Hematopoietic multipotent progenitor cell (in vitro differentiated cells): ENCODE data around the gene LMF1. TPM values are rescaled to one million over a fixed set of nuclear protein-coding genes. Genes with fewer than 3 reads are reported as not detected.

Source experiments
- DNase-seq, 3 donors: peaks; one replicate each; pipeline ENCODE4 v3.0.0-alpha.2; 2011 to 2015; ENCODE audit warnings: low read depth in 2 of 3, low spot score in 2 of 3
- total RNA-seq: library from RNA; depleted of rRNA; stranded (reverse); fragments of >200 nt; gene quantifications from one replicate; pipeline ENCODE4 v1.2.3, GENCODE V29; 2012

LMF1 gene
- total RNA-seq, 1 donor, result 45.2 TPM

DNA sequence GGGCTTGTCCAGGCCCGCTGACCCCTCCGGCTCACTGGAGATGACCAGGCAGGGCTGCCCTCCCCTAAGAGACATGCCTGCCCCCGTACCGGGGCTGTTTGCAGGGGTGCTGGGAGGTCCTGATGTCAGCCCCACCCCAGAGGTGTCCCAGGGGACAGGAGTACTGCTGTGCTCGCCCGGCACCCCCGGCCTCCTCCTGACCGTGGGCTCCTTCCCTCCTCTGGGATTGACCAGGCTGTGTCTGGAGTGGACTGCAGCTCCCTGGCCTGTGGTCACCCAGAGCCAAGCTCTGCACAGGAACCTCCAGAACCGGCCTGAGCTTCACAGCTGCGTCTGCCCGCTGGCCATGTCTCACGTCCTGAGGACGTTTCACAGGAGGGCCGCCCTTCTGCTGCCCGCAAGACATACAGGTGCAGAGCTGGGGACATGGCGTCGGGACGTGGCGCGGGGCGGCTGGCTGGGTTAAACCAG lies 53.2 kb downstream of the LMF1 start:
- DNase-seq, result no peak

DNA sequence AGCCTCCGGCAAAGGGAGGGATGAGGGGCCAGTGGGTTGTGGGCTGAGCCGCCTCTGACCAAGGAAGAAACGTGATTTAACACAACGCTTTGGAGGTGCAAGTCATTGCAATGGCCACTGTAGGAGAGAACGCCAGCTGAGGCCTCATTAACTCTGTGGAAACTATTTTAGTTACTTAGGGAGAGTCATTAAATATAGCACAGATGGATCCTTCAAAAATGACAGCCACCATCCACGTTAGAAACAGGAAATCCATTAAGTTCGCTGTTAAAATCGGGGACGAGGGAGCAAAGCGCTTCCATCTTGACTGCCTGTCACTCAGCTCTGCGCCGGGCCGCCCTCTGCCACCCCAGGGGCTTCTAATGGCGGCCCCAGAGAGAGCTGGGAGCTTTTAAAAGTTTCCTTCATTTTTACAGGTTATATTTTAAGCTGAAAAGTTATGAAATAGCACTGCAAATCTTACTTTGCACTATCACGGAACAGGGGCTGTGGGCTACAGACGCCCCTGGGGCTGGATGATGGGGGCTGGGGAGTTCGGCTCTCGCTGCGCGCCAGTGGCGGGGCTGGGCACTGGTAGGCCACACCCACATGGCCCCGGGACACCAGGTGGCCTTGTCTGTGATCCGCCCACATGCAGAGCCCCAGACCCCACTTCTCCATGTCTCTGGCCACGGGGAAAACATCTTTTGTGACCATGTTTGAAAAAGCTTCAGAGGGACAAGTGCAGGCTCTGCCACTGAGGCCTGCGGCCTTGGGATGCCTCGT lies 54.6 kb downstream of the LMF1 start:
- DNase-seq, result no peak

DNA sequence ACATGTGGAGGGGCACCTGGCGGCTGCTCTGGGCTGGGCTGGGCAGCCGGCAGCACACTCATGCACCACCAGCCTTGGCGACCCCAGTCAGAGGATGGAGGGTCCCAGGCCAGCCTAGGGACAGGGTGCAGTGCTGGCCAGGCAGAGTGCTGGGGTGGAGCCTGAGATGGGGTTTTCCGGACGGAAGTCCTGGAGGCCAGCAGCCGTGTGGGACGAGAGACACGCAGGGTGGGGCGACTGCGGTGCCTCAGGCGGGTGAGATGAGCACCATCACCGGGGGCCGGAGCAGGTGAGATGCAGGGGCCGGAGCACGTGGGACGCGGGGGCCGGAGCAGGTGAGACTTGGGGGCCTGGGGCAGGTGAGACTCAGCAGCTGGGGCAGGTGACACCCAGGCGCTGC lies 55.2 kb downstream of the LMF1 start:
- no peak for DNase-seq

DNA sequence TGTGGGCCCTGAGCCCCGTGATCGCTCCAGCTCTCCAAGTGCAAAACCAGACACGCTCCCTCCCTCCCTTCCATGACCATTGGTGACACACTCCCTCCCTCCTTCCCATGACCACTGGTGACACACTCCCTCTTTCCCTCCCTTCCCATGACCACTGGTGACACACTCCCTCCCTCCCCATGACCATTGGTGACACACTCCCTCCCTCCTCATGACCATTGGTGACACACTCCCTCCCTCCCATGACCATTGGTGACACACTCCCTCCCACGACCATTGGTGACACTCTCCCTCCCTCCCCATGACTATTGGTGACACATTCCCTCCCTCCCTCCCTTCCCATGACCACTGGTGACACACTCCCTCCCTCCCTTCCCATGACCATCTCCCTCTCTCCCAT lies 56.3 kb downstream of the LMF1 start:
- DNase-seq, result peak in 1 of 3 donors; percentile 11

DNA sequence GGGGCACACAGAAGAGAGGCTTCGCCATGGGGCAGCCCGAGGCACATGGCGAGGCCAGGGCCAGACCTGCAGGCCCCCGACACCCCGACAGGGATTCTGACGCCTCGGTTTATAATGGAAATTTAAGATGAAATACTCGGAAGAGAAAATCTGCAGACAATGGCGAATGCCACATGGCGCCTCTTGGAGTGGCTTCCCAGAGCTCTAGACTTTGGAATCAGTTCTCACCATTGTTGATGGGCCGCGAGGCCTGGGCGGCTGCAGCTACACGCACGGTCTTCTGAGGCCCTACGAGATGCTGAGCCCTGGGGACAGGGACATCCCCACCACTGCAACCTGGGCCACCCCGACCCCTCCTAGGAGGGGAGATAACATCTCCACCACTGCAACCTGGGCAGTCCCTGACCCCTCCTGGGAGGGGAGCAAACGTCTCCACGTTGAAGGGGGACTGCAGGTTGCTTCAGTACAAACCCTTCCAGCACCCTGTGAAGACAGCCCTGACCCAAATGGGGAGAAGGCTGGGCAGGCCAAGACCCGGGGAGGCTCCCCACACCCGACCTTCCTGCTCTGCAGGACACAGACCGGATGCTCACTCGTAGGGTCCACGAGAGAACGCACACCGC lies 56.9 kb downstream of the LMF1 start:
- DNase-seq, result no peak

DNA sequence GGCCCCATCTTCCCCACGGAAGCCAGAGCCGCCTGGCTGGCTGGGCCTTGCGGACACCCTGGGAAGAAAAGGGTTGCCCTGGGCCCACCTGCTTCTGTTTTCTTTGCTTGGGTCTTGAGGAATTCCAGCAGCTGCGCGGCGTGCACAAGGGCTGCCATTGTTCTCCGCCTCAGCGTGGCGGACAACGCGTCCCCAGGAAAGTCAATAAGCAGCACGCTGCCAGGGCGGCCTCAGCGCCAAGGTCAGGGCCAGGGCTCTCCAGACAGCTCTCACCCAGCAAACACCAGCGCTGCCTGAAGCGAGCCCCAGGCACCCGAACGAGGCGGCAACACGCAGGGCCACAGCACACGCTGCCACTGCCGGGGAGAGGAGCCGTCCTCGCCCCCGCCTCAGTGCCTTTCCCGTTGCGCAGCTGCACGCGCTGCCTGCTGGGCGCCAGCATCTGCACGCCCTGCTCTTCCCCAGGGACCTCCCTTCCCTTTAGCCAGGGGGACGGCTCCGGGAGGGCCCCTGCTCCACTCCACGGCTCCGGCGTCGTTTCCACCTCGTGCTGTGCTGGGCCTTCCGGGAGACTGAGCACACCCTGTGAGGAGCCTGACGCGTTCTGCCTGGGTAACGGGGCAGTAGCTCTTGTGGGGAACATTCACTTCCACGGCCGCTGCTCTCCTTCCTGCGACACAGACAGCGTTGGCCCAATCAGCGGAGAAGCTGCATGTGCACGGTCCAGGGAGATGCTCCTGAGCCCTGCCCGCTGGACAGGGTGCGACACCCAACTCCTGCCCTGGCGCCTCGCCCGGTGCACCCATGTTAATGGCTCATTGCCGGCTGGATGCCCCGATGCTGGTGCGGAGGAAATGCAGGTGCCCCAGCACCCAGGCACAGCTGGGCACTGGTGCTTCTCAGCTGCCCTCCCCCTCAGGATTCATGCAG lies 57.8 kb downstream of the LMF1 start:
- no peak for DNase-seq

DNA sequence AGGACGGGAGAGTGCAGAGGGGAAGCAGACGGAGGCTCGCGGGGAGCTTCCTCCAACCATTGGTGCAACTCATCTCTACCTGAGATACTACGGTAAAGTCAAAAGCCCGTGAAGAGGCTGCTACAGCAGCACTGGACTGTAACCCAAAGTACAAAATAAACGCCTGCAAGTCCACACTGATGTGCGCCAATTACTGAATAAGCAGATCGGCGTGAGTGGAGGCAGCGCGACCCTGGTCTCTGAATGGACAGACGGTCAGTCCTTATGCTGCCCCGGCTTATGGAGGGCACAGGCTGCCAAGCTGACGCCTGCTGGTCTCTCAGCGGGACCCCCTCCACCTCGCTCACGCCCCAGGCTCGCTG lies 58.5 kb downstream of the LMF1 start:
- DNase-seq, result no peak

DNA sequence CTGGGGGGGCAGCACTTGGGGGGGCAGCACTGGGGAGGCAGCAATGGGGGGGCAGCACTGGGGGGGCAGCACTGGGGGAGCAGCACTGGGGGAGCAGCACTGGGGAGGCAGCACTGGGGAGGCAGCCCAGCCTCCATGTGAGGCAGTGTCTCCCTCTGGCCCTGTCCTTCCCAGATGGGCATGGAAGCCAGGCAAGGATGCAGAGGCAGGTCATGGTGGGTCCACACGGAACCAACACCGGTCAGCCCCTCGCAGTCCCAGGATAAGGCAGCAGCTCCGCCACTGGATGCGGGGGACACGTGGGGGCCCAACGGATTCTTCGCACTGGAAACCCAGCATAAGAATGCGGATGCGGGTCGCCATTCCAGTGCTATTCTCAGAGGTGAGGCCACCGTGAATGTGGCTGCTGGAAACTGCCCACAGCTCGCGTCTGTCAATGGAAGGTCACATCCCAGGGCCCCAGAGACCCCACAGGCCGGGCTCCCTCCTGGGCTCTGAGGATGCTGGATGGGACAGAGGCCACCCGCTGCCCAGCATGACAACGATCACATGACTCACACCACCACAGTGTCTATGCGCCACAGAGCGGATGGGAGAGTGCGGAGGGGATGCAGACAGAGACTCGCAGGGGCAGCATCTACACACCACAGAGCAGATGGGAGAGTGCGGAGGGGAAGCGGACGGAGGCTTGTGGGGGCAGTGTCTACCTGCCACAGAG lies 59.0 kb downstream of the LMF1 start:
- DNase-seq, result no peak

DNA sequence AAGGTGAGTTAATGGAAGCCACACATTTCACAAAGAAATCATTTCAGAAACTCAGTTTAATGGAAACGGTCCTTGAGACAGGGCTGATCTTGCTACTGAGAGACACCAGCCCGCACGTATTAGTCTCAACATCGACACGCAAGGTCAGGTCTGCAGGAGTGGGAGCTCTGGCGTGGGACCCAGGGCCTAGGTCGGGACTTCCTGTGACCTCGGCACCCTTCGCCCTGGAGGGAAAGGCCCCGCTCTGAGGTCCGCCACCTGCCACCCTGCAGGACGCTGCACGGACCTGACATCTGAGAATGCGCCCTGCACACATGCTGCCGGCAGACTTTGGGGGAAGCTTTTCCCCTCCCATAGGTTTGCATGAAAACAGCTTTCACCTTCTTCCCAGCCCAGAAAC lies 59.7 kb downstream of the LMF1 start:
- DNase-seq, result no peak

DNA sequence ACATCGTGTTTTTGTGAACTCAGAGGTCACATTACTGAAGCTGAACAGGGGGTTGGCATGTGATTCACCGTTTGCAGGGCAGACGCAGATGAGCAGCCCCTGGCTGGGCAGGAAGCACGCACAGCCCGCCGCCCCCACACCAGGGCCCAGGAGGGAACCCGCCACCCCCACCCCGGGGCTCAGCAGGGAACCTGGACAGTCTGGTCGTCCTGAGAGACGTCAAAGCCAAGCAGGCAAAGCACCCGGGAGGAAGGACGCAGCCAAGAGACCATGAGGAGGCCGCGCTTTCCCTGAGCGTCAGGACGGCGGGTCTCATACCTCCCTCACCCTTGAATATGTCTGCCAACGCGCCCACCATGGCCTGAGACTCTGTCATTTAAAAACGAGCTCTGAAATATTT lies 60.6 kb downstream of the LMF1 start:
- no peak for DNase-seq

DNA sequence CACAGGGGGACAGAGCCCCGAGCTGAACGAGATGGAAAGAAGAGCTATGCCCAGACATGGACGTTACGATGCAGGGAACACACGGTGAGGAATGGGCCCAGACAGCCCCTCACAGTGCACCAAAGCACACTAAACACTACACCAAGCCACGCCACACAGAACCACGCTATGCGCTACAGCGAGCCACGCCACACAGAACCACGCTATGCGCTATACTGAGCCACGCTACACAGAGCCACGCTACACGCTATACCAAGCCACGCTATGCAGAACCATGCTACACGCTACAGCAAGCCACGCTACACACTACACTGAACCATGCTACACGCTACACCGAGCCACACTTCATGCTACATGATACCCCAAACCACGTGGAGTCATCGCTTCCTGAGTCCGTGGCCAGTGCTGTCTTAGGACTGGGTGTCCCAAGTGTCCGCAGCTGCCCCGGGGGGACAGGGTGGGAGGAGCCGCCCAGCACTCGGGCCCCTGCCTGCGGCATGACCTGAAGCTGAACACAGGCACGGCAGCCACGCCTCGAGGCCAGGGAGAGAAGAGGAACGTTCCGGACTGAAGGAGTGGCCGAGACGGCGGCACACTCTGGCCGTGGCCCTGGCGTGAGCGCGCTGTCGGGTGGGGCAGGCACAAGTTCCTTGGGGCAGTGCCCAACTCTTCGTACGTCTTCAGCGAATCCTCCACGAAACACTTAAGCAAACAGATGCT lies 61.3 kb downstream of the LMF1 start:
- DNase-seq, result no peak

DNA sequence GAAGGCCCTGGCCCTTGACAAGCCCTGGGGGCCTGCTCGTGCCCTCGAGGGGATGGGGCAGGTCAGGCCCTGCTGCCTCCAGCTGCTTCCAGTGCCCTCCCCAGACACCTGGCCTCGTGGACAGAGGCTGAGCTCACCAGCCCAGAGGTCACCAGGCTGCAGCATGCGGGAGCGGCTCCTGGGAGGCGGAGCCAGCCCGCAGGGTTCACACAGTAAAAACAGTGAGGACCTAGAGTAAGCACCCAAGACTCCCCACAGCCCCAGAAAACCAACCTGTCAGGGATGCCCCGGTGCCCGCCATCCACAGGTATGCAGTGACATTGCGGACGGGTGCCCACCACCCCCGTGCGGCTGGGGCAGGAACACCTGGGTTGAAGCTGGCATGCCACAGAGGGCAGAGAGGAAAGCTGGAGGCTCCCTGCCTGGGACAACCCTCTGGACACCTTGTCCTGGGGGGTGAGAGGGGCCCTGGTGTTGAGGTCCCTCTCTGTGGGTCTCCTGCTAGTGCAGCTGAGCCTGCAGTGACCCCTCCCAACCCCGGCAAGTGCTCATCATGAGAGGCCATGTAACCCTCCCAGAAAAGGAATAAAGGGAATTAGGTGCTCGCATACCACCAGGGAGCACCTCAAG lies 62.1 kb downstream of the LMF1 start:
- DNase-seq, result no peak

DNA sequence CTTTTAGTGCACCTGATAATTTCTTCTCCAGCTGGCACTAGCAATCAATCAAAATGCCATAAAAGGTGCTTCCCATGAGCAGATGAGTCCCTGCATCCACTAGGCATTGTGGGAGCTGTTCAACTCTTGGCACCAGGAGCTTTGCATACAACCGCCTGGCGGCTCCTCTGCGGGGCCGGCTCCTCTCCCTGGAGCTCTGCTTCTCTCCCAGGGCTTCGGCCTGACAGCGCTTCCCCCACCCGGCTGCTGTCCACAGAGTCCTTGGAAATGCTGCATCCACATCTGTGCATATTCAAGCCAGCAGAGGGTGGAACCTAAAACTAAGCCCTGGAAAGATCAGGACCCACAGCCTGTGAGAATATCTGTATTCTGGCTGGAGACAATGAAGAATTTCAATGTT lies 62.9 kb downstream of the LMF1 start:
- DNase-seq, result no peak

DNA sequence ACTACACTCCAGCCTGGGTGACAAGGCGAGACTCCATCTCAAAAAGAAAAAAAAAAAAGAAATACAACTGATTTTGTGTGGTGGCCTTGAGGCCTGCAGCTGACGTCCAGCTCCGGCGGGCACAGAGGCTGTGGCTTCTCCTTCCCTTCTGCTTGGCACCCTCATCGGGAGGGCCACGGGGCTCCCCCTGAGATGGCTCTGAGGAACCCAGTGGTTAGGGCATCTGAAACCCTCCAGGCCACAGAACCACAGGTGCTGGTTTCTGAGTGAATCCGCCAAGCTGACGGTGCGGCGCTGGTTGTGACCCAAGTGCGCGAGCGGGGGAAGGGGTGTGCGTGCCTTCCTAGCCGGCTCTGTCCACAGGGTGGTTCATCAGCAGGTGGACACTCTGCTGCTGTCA lies 63.4 kb downstream of the LMF1 start:
- no peak for DNase-seq

DNA sequence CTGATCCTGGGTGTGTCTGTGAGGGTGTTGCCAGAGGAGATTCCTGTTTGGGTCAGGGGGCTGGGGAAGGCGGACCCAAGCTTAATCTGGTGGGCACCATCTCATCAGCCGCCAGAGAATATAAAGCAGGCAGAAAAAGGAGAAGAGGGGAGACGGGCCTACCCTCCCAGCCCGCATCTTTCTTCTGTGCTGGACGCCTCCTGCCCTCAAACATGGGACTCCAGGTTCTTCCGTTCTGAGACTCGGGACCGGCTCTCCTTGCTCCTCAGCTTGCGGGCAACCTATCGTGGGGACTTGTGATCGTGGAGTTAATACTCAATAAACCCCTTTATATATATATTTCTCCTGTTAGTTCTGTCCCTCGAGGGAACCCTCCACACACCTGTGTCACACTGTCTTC lies 64.5 kb downstream of the LMF1 start:
- DNase-seq, result no peak

DNA sequence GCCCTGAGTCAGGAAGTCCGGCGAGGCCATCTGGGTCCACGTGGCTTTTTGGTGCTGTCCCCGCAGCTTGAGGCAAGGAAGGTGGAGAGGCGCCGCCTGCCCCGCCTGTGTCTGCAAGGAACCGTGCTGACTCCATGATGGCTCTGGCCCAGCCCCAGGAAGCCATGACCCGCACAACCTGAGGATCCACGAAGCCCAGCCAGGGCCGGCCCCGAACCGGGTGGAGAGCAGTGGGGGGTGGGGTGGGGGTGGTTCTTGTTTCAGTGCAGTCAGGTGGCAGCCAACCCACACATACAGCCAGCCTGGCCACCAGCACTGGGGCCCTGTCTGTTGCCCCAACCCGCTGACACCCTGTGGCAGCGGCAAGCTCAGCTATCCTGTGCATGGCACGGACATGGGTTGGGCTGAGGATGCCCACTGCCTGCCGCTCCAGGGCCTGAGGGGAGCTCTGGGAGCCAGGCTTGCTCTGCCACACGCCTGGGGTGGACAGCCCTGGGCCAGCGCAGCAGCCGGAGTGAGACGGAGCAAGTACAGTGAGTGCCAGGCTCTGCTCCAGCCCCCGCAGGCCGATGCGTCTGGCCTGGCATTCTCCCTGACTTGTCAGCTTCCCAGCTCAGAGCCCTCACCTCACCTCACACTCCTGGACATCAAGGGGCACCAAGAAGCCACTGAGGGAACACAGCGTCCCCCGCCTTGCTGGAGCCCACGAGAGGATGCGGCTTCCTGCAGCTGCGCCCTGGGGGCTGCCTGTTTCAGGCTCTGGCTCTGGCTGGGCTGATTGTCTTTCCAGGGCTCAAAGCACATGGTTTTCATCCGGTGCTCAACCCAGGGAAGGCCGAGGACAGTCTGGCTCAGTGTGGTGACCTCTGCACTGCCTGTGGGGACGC lies 68.8 kb downstream of the LMF1 start:
- DNase-seq, result no peak

DNA sequence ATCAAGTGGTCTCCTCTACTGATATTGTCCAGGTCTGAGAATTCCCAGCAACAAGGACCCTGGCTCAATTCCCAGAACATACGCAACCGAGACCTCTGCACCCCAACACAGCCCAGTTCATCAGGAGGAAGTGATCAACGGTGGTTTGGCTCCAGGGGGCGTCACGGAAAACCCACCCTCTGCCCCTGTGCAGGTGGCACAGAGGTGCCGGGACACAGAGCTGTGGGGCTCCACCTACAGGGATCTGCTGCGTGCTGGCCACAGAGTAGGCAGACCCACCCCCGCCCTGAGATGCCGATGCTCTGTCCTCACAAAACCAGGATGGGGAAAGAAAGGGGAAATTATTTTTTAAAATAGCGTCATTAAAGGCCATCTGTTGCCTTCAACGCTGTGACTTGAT lies 69.6 kb downstream of the LMF1 start:
- DNase-seq, result no peak

DNA sequence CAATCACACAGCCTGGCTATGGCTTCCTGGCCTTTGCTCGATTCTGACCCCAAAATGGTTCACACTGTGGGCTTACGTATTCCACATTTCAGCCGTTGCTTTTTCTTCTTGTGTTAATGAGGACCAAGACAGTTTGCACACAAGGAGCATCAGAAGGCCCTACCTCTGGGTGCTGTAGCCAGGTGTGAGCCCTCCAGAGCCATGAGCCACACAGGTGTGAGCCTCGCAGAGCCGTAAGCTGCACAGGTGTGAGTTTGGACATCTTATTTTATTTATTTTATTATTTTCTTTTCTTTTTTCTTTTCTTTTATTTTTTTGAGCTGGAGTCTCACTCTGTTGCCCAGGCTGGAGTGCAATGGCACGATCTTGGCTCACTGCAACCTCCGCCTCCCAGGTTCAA lies 70.6 kb downstream of the LMF1 start:
- DNase-seq, result no peak

DNA sequence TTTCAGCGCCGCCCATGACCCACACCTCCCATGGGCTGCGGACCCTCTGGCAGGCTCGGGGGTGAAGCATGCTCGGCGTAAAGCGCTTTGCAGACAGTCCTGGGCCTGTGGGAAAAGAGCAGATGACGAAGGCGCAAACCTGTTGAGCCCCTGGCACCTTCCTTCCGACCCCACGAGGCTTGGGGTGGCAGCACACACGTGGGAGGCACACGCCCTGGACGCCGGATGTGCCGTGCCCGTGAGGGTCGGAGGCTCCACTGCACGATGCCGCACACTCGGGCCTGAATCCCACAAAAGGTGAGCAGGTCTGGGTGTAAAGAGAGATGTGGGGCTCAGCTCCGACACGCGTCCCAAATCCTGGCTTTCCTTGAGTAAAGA lies 71.1 kb downstream of the LMF1 start:
- DNase-seq, result no peak
